GM19463 (cell line): ENCODE data around the gene EP300.
A peak's percentile ranks its signal among the peaks of the same experiment; 100 is the strongest.
"Not testable (repeated sequence)": the region's sequence is repeated elsewhere in the genome, so short reads cannot be mapped to it uniquely, and the experiment has no call there.

Source experiments
- ATAC-seq: cut with Tn5 transposase; IDR thresholded peaks from one replicate; pipeline ENCODE4 v1.9.1; 2021; ENCODE audit warnings: mild to moderate bottlenecking, moderate library complexity; ENCODE audit not compliant: unreplicated experiment

Gene EP300

DNA sequence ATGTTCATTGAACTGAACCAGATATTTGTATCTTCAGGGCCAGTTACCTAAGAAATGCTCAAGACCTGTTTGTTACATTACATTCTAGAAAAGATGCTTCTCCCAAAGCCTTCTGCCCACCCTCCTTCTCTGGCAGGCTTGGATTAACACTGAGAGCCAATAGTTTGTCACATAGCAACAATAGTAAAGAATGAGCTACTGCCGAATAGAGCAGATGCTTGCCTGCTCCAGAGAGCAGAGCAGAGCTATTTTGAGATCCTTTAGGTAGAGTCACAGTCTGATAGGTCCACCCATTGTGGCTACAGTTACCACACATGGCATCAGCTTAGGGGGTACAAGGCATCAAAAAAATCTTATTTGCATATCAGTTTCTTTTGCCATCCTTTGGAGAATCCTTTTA, 13.5 kb upstream of the EP300 start:
- no peak for ATAC-seq

DNA sequence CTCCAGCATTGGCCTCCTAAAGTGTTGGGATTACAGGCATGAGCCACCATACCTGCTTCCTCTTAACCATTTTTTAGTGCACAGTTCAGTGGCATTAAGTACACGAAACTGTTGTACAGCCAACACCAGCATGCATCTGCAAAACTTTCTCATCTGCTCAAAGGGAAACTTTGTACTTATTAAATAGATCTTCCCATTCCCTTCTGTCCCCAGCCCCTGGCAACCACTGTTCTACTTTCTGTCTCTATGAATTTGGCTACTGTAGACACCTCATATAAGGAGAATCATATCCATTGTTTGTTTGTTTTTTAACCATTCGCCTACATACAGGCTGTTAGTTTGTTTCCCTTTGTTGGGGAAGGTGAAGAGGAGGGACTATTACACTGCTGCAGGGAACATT, 6.5 kb upstream of the EP300 start:
- ATAC-seq, result no peak

DNA sequence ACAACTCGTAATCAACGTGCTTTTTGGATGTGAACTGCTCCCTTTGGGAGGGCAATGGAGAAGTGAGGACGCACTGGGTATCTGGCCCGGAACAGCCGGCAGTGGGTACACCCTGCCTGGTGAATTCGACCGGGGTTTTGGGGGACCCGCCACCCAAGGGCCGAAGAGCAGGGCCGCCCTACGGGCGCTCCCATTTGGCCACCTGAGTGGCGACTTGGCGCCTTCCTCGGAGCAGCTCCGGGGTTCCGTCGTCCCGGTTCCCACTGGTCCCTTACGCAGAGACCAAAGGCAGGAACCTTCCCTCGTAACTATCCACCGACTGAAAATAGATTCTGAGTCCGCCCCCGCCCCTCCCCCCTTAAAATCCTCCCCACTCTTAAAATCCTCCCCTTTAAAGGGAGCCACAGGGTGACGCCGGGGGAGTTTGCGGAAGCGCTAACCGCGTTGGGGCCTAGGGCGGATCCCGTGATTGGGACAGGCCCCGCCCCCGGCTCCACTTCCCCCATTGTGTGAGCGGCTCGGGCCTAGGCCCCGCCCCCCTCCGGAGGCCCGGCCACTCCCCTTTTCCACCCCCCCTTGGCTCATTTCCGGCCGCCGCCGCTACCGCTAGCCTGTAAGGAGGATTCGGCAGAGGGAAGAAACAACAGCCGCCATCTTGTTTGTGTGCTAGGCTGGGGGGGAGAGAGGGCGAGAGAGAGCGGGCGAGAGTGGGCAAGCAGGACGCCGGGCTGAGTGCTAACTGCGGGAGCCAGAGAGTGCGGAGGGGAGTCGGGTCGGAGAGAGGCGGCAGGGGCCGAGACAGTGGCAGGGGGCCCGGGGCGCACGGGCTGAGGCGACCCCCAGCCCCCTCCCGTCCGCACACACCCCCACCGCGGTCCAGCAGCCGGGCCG, 1.0 kb upstream of the EP300 start:
- peak; percentile 78 for ATAC-seq

DNA sequence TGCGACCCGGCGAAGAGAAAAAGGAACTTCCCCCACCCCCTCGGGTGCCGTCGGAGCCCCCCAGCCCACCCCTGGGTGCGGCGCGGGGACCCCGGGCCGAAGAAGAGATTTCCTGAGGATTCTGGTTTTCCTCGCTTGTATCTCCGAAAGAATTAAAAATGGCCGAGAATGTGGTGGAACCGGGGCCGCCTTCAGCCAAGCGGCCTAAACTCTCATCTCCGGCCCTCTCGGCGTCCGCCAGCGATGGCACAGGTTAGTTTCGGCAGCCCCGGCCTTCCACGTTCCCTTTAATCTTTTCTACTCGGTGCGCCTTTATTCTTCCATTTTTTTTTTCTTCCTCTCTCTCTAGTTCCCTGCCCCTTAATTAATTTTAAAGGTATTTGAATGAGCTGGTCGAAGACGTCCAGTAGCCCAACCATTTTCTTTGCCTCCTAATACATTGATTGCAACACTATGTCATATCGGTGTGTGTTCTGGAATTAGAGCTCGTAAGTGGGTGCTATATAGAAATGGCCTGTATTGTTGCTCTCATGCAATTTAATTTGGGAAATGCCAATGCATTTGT, 537 bp downstream of the EP300 start:
- no peak for ATAC-seq

DNA sequence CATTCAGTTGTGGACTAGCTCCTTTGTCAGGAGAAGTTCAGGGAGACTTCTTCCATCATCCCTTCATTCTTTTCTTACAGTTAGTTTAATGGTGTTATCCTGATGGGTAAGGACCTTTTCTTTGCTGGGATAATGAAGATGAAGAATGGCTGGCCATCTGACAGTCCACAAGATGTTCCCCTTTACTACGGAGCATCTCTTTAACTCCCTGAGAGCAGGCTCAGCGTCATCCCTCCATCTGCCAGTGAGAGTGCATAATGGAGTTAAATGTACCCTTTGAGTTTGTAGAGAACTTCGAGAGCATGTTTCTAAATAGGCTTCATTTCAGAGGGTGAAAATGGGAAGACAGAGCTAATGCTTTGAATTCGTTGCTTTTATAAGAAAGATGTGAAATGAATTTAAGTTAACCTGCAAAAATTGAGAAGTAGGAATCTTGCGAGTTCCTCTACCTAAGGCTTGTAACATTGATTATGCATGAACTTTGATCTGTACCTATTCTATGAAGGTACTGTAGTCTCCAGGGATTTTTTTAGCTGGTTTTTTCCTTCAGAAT, 1.7 kb downstream of the EP300 start:
- ATAC-seq, result no peak

DNA sequence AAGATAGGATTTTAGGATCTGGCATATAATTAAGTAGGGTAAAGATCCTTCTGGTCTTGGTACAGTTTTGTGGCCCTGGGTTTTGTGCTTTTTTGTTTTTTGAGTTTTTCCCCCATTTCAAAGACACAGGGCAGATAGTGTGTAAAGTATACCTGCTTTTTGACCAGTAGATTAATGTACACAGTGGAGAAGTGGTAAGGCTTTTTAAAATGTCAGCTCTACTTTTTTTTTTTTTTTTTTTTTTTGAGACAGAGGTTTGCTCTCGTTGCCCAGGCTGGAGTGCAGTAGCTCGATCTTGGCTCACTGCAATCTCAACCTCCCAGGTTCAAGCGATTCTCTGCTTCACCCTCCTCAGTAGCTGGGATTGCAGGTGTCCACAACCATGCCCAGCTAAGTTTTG, 4.0 kb downstream of the EP300 start:
- ATAC-seq, result no peak

DNA sequence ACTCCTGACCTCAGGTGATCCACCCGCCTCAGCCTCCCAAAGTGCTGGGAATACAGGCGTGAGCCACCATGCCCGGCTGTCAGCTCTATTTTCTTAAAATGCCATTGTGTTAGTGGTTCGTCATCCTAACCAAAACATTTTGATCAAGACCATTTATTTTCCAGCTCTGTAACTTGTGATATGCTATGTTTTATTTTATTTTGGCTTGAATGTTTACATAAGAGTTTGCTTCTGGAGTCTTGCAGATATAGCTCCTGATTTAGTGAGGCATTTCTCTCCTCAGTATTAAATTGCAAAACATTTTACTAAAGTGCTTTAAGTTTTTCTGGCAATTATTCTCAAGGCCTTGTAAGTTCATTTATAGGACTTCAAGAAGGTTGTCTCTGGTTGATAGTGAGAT, 4.4 kb downstream of the EP300 start:
- ATAC-seq, result no peak

DNA sequence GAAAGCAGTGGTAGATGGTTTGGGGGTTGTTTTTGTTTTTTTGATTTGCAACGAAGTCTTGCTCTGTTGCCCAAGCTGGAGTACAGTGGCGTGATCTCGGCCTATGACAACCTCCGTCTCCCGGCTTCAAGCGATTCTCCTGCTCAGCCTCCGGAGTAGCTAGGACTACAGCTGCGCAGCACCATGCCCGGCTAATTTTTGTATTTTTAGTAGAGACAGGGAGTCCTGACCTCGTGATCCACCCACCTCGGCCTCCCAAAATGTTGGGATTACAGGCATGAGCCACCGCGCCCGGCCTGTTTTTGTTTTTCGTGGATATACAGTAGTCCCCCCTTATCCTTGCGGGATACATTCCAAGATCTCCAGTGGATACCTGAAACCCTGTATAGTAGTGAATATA, 6.6 kb downstream of the EP300 start:
- ATAC-seq, result no peak

DNA sequence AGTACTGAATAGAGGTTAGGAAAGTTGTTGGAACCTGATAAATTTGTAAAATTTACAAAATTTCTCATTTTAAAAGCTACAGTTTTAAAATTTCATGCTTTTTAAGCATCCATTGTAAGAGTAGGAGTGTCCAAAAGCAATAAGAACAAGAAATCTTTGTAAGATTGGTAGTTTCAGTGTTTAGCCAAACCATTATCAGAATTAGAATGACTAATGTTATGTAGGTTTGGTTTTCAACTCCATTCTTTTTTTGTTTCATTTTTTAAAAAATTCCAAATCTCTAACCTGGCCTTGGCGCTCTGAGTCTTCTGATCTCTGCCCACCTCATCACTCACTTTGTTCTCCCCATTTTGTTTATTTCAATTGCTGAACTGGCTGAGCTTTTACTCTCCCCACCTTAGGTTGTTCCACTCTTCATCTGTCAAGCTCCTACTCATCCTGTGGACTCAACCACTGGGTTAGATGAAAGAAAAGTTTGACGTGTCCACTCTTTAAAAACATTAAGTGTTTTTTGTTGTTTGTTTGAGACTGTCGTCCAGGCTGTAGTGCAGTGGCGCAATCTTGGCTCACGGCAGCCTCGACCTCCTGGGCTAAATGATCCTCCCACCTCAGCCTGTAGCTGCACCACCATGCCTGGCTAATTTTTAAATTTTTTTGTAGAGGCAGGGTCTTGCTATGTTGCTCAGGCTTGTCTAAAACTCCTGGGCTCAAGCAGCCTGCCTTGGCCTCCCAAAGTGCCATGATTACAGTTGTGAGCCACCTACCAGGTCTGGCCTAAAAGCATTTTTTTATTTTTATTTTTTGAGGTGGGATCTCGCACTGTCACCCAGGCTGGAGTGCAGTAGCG, 14.0 kb downstream of the EP300 start:
- no peak for ATAC-seq

DNA sequence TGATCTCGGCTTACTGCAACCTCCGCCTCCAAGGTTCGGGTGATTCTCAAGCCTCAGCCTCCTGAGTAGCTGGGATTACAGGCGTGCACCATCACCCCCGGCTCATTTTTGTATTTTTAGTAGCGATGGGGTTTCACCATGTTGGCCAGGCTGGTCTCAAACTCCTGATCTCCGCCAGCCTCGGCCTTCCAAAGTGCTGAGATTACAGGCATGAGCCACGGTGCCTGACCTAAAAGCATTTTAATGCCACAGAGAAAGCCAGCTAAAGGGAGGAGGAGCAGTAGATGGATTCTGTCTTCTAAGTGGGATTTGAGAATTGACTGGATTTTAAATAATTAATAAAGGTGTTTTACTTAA, 14.6 kb downstream of the EP300 start:
- ATAC-seq, result not testable (repeated sequence)

DNA sequence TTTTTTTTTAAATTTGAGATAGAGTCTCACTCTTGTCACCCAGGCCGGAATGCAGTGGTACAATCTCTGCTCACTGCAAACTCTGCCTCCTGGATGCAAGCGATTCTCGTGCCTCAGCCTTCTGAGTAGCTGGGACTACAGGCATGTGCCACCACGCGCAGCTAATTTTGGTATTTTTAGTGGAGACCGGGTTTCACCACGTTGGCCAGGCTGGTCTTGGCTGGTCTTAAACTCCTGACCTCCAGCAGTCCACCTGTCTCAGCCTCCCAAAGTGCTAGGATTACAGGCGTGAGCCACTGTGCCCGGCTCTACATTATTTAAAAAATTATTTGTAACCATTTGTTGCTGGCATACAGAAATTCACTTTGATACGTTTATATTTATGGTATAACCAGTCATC, 18.6 kb downstream of the EP300 start:
- ATAC-seq, result no peak

DNA sequence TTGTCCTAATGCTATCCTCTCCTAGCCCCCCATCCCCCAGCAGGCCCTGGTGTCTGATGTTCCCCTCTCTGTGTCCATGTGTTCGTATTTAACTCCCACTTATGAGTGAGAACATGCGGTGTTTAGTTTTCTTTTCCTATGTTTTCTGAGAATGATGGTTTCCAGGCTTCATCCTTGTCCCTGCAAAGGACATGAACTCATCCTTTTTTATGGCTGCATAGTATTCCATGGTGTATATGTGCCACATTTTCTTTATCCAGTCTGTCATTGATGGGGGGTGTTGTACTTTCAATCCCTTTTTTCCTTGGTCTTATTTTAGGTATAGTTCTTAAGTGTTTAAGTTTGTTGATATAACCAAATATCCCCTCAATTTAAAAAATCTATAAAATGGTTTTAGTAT, 23.9 kb downstream of the EP300 start:
- ATAC-seq, result no peak

DNA sequence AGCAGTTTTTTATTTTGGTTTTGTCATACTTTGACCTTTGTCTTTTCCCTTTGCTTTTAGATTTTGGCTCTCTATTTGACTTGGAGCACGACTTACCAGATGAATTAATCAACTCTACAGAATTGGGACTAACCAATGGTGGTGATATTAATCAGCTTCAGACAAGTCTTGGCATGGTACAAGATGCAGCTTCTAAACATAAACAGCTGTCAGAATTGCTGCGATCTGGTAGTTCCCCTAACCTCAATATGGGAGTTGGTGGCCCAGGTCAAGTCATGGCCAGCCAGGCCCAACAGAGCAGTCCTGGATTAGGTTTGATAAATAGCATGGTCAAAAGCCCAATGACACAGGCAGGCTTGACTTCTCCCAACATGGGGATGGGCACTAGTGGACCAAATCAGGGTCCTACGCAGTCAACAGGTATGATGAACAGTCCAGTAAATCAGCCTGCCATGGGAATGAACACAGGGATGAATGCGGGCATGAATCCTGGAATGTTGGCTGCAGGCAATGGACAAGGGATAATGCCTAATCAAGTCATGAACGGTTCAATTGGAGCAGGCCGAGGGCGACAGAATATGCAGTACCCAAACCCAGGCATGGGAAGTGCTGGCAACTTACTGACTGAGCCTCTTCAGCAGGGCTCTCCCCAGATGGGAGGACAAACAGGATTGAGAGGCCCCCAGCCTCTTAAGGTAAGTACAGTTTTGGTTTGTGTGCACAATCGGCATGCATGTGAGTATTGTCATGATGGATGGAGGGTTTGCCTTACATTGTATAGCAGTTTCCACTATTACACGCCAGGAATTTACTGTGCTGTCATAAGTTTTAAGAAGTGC, 25.0 kb downstream of the EP300 start:
- ATAC-seq, result no peak

DNA sequence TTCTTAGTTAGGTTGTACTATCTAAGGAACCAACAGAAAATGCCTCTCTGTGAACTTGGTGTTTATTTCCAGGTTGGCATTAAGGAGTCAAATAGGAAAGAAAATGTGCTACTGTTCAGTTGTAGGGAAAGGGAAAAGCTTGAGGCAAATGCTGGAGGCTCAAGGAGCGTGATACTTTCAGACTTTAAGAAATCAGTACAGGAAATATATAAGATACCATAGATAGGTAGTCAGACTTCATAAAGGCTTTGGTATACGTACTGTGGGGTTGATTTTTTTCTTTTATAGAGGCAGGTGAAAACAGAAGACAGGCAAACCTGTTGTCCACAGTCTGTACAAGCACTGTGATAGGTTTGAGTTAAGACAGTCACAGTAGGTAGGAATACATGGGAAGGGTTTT, 30.8 kb downstream of the EP300 start:
- ATAC-seq, result no peak

DNA sequence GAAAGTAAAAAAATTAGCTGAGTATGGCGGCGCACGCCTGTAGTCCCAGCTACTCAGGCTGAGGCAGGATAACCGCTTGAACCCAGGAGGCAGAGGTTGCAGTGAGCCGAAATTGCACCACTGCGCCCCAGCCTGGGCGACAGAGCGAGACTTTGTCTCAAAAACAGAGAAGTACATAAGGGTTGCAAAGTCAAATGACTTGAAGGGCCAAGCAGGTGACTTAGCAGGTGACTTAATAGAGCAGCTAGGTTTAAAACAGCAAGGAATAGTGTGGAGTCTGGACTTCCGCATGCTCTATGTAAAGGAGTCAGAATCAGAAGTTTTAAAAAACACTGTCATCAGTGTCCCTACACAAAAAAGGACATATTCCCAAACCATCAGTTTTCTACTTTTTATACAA, 31.7 kb downstream of the EP300 start:
- ATAC-seq, result no peak

DNA sequence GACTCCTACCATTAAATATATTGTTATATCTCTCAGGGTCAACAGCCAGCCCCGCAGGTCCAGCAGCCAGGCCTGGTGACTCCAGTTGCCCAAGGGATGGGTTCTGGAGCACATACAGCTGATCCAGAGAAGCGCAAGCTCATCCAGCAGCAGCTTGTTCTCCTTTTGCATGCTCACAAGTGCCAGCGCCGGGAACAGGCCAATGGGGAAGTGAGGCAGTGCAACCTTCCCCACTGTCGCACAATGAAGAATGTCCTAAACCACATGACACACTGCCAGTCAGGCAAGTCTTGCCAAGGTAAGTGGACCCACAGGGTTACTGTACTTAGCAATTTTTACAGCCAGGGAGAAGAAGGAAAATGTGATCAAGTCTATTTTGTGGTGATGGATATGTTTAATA, 35.1 kb downstream of the EP300 start:
- ATAC-seq, result no peak

DNA sequence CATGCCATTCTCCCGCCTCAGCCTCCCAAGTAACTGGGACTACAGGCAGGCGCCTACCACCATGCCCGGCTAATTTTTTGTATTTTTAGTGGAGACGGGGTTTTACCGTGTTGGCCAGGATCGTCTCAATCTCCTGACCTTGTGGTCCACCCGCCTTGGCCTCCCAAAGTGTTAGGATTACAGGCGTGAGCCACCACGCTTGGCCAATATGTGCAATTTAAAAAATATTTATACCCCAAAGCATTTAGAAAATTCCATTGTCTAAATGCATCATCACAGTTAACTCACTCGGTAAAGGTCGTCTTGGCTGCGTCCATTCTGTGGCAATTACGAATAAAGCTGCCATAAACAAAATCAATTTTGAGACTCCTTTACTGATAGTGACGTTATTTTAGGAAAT, 36.2 kb downstream of the EP300 start:
- ATAC-seq, result no peak

DNA sequence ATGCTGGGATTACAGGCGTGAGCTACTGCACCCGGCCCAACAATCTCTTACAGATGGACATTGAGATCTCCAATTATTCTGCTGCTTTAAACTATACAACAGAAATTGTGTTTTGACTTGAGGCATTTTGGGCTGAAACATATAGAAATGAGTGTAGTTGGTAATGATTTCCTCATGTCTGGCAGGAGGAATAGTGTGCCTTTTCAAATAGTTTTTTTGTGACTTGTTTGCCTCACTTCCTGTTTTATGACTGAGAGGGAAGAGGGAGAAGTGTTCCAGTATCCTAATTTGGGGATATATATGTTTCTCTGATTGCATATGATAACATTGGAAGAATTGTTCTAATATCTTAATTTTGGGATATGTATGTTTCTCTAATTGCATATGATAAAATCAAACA, 40.2 kb downstream of the EP300 start:
- ATAC-seq, result no peak

DNA sequence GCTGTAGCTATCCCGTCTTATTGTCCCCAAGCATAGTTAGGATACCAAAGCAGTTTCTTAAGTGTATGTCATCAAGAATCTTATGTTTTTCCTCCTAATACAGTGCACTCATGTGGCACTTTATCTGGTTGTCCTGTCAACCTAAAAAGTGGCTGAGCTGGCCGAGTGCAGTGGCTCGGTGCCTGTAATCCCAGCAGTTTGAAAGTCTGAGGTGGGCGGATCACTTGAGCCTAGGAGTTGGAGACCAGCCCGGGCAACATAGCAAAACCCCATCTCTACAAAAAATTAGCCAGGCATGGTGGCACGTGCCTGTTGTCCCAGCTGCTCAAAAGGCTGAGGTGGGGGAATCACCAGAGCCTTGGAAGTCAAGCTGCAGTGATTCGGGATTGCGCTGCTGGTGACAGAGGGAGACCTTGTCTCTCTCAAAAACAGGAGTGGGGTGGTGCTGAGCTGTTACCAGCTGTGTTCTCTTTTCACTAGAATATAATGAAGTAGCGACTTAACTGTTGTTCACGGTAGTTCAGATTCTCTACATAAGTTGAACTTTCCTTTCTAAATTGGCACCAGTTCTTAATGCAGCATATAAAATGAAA, 48.1 kb downstream of the EP300 start:
- no peak for ATAC-seq

DNA sequence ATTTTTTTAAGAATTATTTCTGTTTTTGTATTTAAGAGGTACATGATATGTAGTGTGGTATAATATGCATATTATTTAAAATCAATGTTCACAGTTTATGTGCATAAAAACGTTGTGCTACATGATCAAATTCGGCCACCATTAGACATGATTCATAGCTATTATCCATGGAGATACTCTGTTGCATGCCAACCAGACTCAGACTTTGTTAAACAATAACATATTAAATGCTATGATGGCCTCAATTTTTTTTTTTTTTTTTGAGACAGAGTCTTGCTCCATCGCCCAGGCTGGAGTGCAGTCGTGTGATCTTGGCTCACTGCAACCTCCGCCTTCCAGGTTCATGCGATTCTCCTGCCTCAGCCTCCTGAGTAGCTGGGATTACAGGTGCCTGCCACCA, 53.5 kb downstream of the EP300 start:
- ATAC-seq, result not testable (repeated sequence)
